H1 (cell line): ENCODE data around the gene PPP2R3A. TPM values are rescaled to one million over a fixed set of nuclear protein-coding genes. Genes with fewer than 3 reads are reported as not detected.

Source experiments
- CTCF ChIA-PET: fragments of 300-600 bp; sonication (Branson Sonifier 250); formaldehyde crosslinking; loops from one replicate; lab custom pipeline; 2021; ENCODE audit not compliant: partially characterized antibody; lab: Charles Lee
- POLR2A ChIA-PET: fragments of 300-600 bp; sonication (Branson Sonifier 250); formaldehyde crosslinking; loops from one replicate; lab custom pipeline; 2021; ENCODE audit warnings: inconsistent platforms; ENCODE audit not compliant: partially characterized antibody; lab: Charles Lee
- DNase-seq, 2 experiments: peaks; one replicate each; pipeline versions ENCODE4 v3.0.0 to v3.0.0-alpha.2; 2010 to 2022; ENCODE audit warnings: low spot score in 2 of 2, low read depth in 1 of 2, mixed read lengths in 1 of 2
- FAIRE-seq: peaks from 2 replicates; lab custom pipeline; 2011; peaks lifted over from hg19 to GRCh38; lab: Jason Lieb, UNC
- H2AFZ ChIP-seq: 2 replicates; pipeline ENCODE4 v1.8.1; 2012; ENCODE audit warnings: low read length, inconsistent platforms
- H2AK5ac ChIP-seq: 2 replicates; pipeline ENCODE4 v1.6.1; 2013; ENCODE audit warnings: low read depth, low read length
- H2BK120ac ChIP-seq: replicated peaks from 2 replicates; pipeline ENCODE3; 2013; ENCODE audit warnings: low read depth, low read length, inconsistent platforms
- H2BK12ac ChIP-seq: 2 replicates; pipeline ENCODE4 v1.6.1; 2013; ENCODE audit warnings: low read depth, low read length
- H2BK15ac ChIP-seq: 2 replicates; pipeline ENCODE4 v1.6.1; 2013; ENCODE audit warnings: low read length
- H2BK20ac ChIP-seq: 2 replicates; pipeline ENCODE4 v1.6.1; 2013; ENCODE audit warnings: low read length
- H2BK5ac ChIP-seq: 2 replicates; pipeline ENCODE4 v1.6.1; 2013; ENCODE audit warnings: low read depth, low read length
- H3K14ac ChIP-seq: 2 replicates; pipeline ENCODE4 v1.6.1; 2013; ENCODE audit warnings: inconsistent platforms; ENCODE audit not compliant: insufficient read length
- H3K18ac ChIP-seq: 2 replicates; pipeline ENCODE4 v1.6.1; 2013; ENCODE audit warnings: low read length; ENCODE audit errors: extremely low read depth
- H3K23ac ChIP-seq: 2 replicates; pipeline ENCODE4 v1.6.1; 2013; ENCODE audit warnings: inconsistent platforms; ENCODE audit not compliant: insufficient read length
- H3K23me2 ChIP-seq: 2 replicates; pipeline ENCODE4 v1.6.1; 2013; ENCODE audit warnings: low read depth, low read length
- H3K27ac ChIP-seq: 2 replicates; pipeline ENCODE4 v1.6.1; 2011; ENCODE audit warnings: low read depth, low read length, inconsistent platforms
- H3K27me3 ChIP-seq, 4 experiments: replicated peaks in 1 of 4; 1 replicate in 1 of 4; 2 replicates in 3 of 4; pipeline versions ENCODE4 v1.6.1 to v1.8.1; 2011 to 2013; ENCODE audit warnings: low read length in 3 of 4, mild to moderate bottlenecking in 3 of 4, inconsistent platforms in 2 of 4, mixed read lengths in 2 of 4, moderate library complexity in 1 of 4; ENCODE audit not compliant: control insufficient read depth in 3 of 4, insufficient read depth in 3 of 4; ENCODE audit errors: extremely low read depth in 1 of 4
- H3K36me3 ChIP-seq, 4 experiments: 2 replicates each; pipeline versions ENCODE4 v1.6.1 to v1.8.1; 2011 to 2013; ENCODE audit warnings: mild to moderate bottlenecking in 4 of 4, low read length in 3 of 4, moderate library complexity in 2 of 4, control low read depth in 1 of 4, inconsistent platforms in 1 of 4; ENCODE audit not compliant: insufficient read depth in 4 of 4, control insufficient read depth in 2 of 4
- H3K4ac ChIP-seq: replicated peaks from 2 replicates; pipeline ENCODE3; 2013; ENCODE audit warnings: low read length, low read depth, mixed read lengths, inconsistent platforms; ENCODE audit not compliant: insufficient read length
- H3K4me1 ChIP-seq, 4 experiments: replicated peaks in 1 of 4; 1 replicate in 1 of 4; 2 replicates in 3 of 4; pipeline versions ENCODE4 v1.6.1 to v1.8.1; 2011 to 2013; ENCODE audit warnings: low read length in 3 of 4, inconsistent platforms in 2 of 4, mixed read lengths in 1 of 4; ENCODE audit not compliant: insufficient read depth in 4 of 4, control insufficient read depth in 3 of 4
- H3K4me2 ChIP-seq, 2 experiments: 2 replicates each; pipeline versions ENCODE4 v1.6.1 to v1.8.1; 2011 to 2013; ENCODE audit warnings: low read depth in 2 of 2, low read length in 2 of 2, control low read depth in 1 of 2, inconsistent platforms in 1 of 2, mild to moderate bottlenecking in 1 of 2; ENCODE audit not compliant: insufficient read depth in 1 of 2
- H3K4me3 ChIP-seq, 4 experiments: fragments of 200-600, 300-600 bp in 1 of 4; sonication (generic), shearing (Covaris generic), sonication (Bioruptor Twin) in 1 of 4; 2 replicates each; pipeline versions ENCODE4 v1.5.1 to v1.8.1; 2011 to 2016; ENCODE audit warnings: low read length in 4 of 4, low read depth in 3 of 4, control low read depth in 2 of 4, inconsistent platforms in 2 of 4, mild to moderate bottlenecking in 2 of 4, mixed read lengths in 1 of 4, moderate library complexity in 1 of 4; ENCODE audit not compliant: insufficient read depth in 2 of 4; ENCODE audit errors: extremely low read depth in 1 of 4
- H3K56ac ChIP-seq: replicated peaks from 2 replicates; pipeline ENCODE3; 2013; ENCODE audit warnings: low read depth, mild to moderate bottlenecking, mixed read lengths, low read length, inconsistent platforms; ENCODE audit not compliant: insufficient read length
- H3K79me1 ChIP-seq: 2 replicates; pipeline ENCODE4 v1.6.1; 2013; ENCODE audit warnings: low read depth, low read length, control low read depth
- H3K79me2 ChIP-seq, 2 experiments: 2 replicates each; pipeline versions ENCODE4 v1.6.1 to v1.8.1; 2012 to 2013; ENCODE audit warnings: low read length in 2 of 2, mild to moderate bottlenecking in 2 of 2, inconsistent platforms in 1 of 2; ENCODE audit not compliant: insufficient read depth in 2 of 2, control insufficient read depth in 1 of 2
- H3K9ac ChIP-seq, 4 experiments: replicated peaks in 1 of 4; 1 replicate in 1 of 4; 2 replicates in 3 of 4; pipeline versions ENCODE4 v1.6.1 to v1.8.1; 2011 to 2013; ENCODE audit warnings: low read depth in 3 of 4, low read length in 3 of 4, control low read depth in 2 of 4, mild to moderate bottlenecking in 2 of 4, moderate library complexity in 2 of 4, inconsistent platforms in 1 of 4; ENCODE audit errors: extremely low read depth in 1 of 4
- H3K9me3 ChIP-seq, 2 experiments: 2 replicates each; pipeline versions ENCODE4 v1.6.1 to v1.8.1; 2012 to 2013; ENCODE audit warnings: mild to moderate bottlenecking in 2 of 2, moderate library complexity in 2 of 2, control low read depth in 1 of 2, inconsistent platforms in 1 of 2, low read depth in 1 of 2, low read length in 1 of 2, mixed read lengths in 1 of 2; ENCODE audit not compliant: insufficient read depth in 2 of 2
- H4K20me1 ChIP-seq, 2 experiments: replicated peaks in 1 of 2; 2 replicates each; pipeline versions ENCODE3 to v1.8.1; 2011 to 2013; ENCODE audit warnings: inconsistent platforms in 2 of 2, low read length in 2 of 2, mild to moderate bottlenecking in 1 of 2; ENCODE audit not compliant: insufficient read depth in 2 of 2, control insufficient read depth in 1 of 2
- H4K5ac ChIP-seq: 2 replicates; pipeline ENCODE4 v1.6.1; 2013; ENCODE audit warnings: low read length, low read depth, mixed read lengths, inconsistent platforms; ENCODE audit not compliant: insufficient read length
- H4K8ac ChIP-seq: 2 replicates; pipeline ENCODE4 v1.8.0; 2013; ENCODE audit warnings: mild to moderate bottlenecking, moderate library complexity, low read length, inconsistent platforms; ENCODE audit not compliant: insufficient read depth; ENCODE audit errors: extremely low read depth
- H4K91ac ChIP-seq: replicated peaks from 2 replicates; pipeline ENCODE3; 2013; ENCODE audit warnings: low read length, mixed read lengths, inconsistent platforms; ENCODE audit not compliant: insufficient read length
- KDM5A ChIP-seq: fragments of 200-600 bp; IDR thresholded peaks from 2 replicates; pipeline ENCODE4 v1.7.1; 2012; ENCODE audit warnings: mild to moderate bottlenecking, low read length, inconsistent platforms, mixed read lengths
- TAF1 ChIP-seq: IDR thresholded peaks from 2 replicates; pipeline ENCODE4 v1.6.1; 2011; ENCODE audit warnings: mild to moderate bottlenecking, low read depth, low read length
- TAF7 ChIP-seq: optimal IDR thresholded peaks from 2 replicates; pipeline ENCODE3; 2011; ENCODE audit warnings: low read depth, mild to moderate bottlenecking, inconsistent platforms, low read length, moderate library complexity, borderline replicate concordance
- WGBS, 2 experiments: shearing (Covaris generic) in 1 of 2; methylation state at CpG; one replicate each; pipeline versions ENCODE4 v1.1.6 to v1.1.7; 2013 to 2015; ENCODE audit warnings: low lambda C conversion rate in 2 of 2, mixed read lengths in 2 of 2, inconsistent platforms in 1 of 2, low coverage in 1 of 2, missing lambda C conversion rate in 1 of 2; ENCODE audit not compliant: insufficient replicate concordance in 2 of 2, insufficient coverage in 1 of 2, insufficient read length in 1 of 2; ENCODE audit errors: extremely low coverage in 1 of 2, missing lambda C conversion rate in 1 of 2; 5-methylcytosine and 5-hydroxymethylcytosine counted together
- polyA plus RNA-seq, 7 experiments: library from polyadenylated mRNA; depleted of rRNA in 3 of 7; stranded (reverse) in 5 of 7; unstranded in 2 of 7; fragments of >200 nt in 5 of 7; fragments of 200-250 nt in 2 of 7; gene quantifications; 1 replicate in 5 of 7; 2 replicates in 1 of 7; 4 replicates in 1 of 7; pipeline versions ENCODE4 v1.2.1 to v1.2.3, GENCODE V29; 2011 to 2013; ENCODE audit warnings: missing spikeins in 2 of 7, mixed read lengths in 2 of 7
- total RNA-seq: library from RNA; stranded (reverse); fragmentation: NEBNext Ultra II Directional; extraction: Animal tissue kit (Norgen Biotek cat#: 25700); gene quantifications from 2 replicates; pipeline ENCODE4 v1.2.1, GENCODE V29; 2021

PPP2R3A gene
- total and polyA plus RNA-seq, 2 of the 8 experiments (the other 6 are each of a cell fraction or from before 2014, with no cell fraction given) = 4.1 to 15.2 TPM

GRCh38 chr3:136105044-136105443, 139.5 kb downstream of the PPP2R3A start:
- Histone ChIP-seq H3K79me1 (no peaks in the 10 kb centered on the region), H3K36me3 (peaks cover 0 to 10% (median under 1%) of the 10 kb centered on the region in 4 experiments; a peak in 2 of 8 replicates), H3K79me2 (no peaks in the 10 kb centered on the region), H3K18ac (no peak overlapping the region), H3K27ac (no peak overlapping the region), H2AFZ (no peak overlapping the region), H4K20me1 (no peaks in the 10 kb centered on the region), H4K91ac (no peak overlapping the region), H3K4ac (no peak overlapping the region), H3K23ac (no peak overlapping the region), H2BK12ac (no peak overlapping the region), H2AK5ac (no peak overlapping the region), H2BK120ac (no peak overlapping the region), H3K4me2 (no peak overlapping the region), H3K23me2 (no peaks in the 10 kb centered on the region), H2BK15ac (no peak overlapping the region), H2BK5ac (no peak overlapping the region), H3K4me3 (no peak overlapping the region), H3K56ac (no peak overlapping the region), H2BK20ac (no peak overlapping the region), H3K4me1 (no peaks in the 10 kb centered on the region), H3K27me3 (0 out of 7 replicates have a peak, but pooled peaks cover 0 to 2% (median 0%) of the 10 kb centered on the region in 4 experiments), H3K9ac (no peak overlapping the region), H3K9me3 (no peaks in the 10 kb centered on the region), H3K14ac (no peak overlapping the region), H4K5ac (no peak overlapping the region)
- DNase-seq = no peak
- ChIA-PET CTCF (no interaction called here), POLR2A (no interaction called here)
- FAIRE-seq = no peak
- 96% methylated on average over 4 of the region's 4 CpGs; no CpG with 5 or more reads in 1 of the 2 experiments for WGBS, 2 experiments
- no peak for TF ChIP-seq KDM5A
- no peak for TF ChIP-seq TAF7
- no peak for TF ChIP-seq TAF1
- TF ChIP-seq, all 59 proteins: peak for 0
- H4K8ac ChIP-seq = no peak overlapping the region
